Neural cell (in vitro differentiated cells): Measurements from ENCODE around the gene POLR3B. TPM values are rescaled to one million over a fixed set of nuclear protein-coding genes. Genes with fewer than 3 reads are reported as not detected.

ENCODE experiments used
- H2AFZ ChIP-seq: fragments of 200-600, 300-800 bp; sonication (generic), shearing (Covaris generic); 2 replicates; pipeline ENCODE4 v1.6.0; 2014; ENCODE audit warnings: low read depth, mild to moderate bottlenecking, antibody characterized with exemption, low read length, moderate library complexity
- H3F3A ChIP-seq: fragments of 200-600 bp; shearing (Covaris generic); 2 replicates; pipeline ENCODE4 v1.6.1; 2016; ENCODE audit warnings: mild to moderate bottlenecking, moderate library complexity, mixed read lengths, antibody characterized with exemption, low read length; ENCODE audit not compliant: insufficient read depth, poor library complexity, severe bottlenecking
- H3K27ac ChIP-seq: fragments of 200-600, 300-800 bp; sonication (generic), shearing (Covaris generic); 2 replicates; pipeline ENCODE4 v1.5.1; 2014; ENCODE audit warnings: mild to moderate bottlenecking, low read length, moderate library complexity
- H3K27me3 ChIP-seq: fragments of 300-800, 200-600 bp; sonication (generic), shearing (Covaris generic); 2 replicates; pipeline ENCODE4 v1.6.0; 2014; ENCODE audit warnings: mild to moderate bottlenecking, low read depth, low read length, moderate library complexity; ENCODE audit not compliant: insufficient read depth
- H3K36me3 ChIP-seq: fragments of 300-800, 200-600 bp; sonication (generic), shearing (Covaris generic); 2 replicates; pipeline ENCODE4 v1.5.1; 2014; ENCODE audit warnings: mild to moderate bottlenecking, antibody characterized with exemption, low read length, moderate library complexity; ENCODE audit not compliant: insufficient read depth
- H3K4me2 ChIP-seq: fragments of 300-800, 200-600 bp; sonication (generic), shearing (Covaris generic); 2 replicates; pipeline ENCODE4 v1.6.0; 2014; ENCODE audit warnings: mild to moderate bottlenecking, low read length
- H3K4me3 ChIP-seq: fragments of 300-800, 200-600 bp; sonication (generic), shearing (Covaris generic); 2 replicates; pipeline ENCODE4 v1.5.1; 2014; ENCODE audit warnings: mild to moderate bottlenecking, low read length, moderate library complexity
- H3K79me2 ChIP-seq: fragments of 200-600 bp; shearing (Covaris generic); replicated peaks from 2 replicates; pipeline ENCODE4 v1.6.0; 2014; ENCODE audit warnings: mild to moderate bottlenecking, low read length, moderate library complexity; ENCODE audit not compliant: insufficient read depth
- H3K9ac ChIP-seq: fragments of 300-800, 200-600 bp; sonication (generic), shearing (Covaris generic); 2 replicates; pipeline ENCODE4 v1.6.1; 2016; ENCODE audit warnings: mild to moderate bottlenecking, low read length, mixed read lengths
- H3K9me2 ChIP-seq: fragments of 200-600 bp; shearing (Covaris generic); 2 replicates; pipeline ENCODE4 v1.6.1; 2016; ENCODE audit warnings: mild to moderate bottlenecking, low read length, mixed read lengths; ENCODE audit not compliant: insufficient read depth
- H3K9me3 ChIP-seq: fragments of 200-600, 300-800 bp; sonication (generic), shearing (Covaris generic); 2 replicates; pipeline ENCODE4 v1.6.1; 2016; ENCODE audit warnings: mild to moderate bottlenecking, mixed run types, low read length, moderate library complexity, mixed read lengths
- H4K20me1 ChIP-seq: fragments of 200-600 bp; shearing (Covaris generic); 2 replicates; pipeline ENCODE4 v1.6.1; 2016; ENCODE audit warnings: mild to moderate bottlenecking, mixed run types; ENCODE audit not compliant: insufficient read depth
- EP300 ChIP-seq: fragments of 450-650 bp; conservative IDR thresholded peaks from 2 replicates; pipeline ENCODE4 v1.6.1; 2014; ENCODE audit warnings: antibody characterized with exemption, mild to moderate bottlenecking, moderate library complexity; ENCODE audit not compliant: poor library complexity, severe bottlenecking
- EZH2 ChIP-seq: fragments of 200-600, 300-800 bp; shearing (Covaris generic), sonication (generic); IDR thresholded peaks from 2 replicates; pipeline ENCODE4 v1.6.1; 2014; ENCODE audit warnings: antibody characterized with exemption, low read length, borderline replicate concordance, mild to moderate bottlenecking; ENCODE audit not compliant: insufficient read depth, poor library complexity, severe bottlenecking
- MXI1 ChIP-seq: fragments of 450-650 bp; conservative IDR thresholded peaks from 2 replicates; pipeline ENCODE4 v1.6.1; 2014; ENCODE audit warnings: antibody characterized with exemption, mild to moderate bottlenecking; ENCODE audit not compliant: poor library complexity, severe bottlenecking
- POLR2AphosphoS5 ChIP-seq: IDR thresholded peaks from 2 replicates; pipeline ENCODE4 v1.6.1; 2012
- RAD21 ChIP-seq: fragments of 450-650 bp; conservative IDR thresholded peaks from 2 replicates; pipeline ENCODE4 v1.6.1; 2014; ENCODE audit warnings: antibody characterized with exemption, mild to moderate bottlenecking, moderate library complexity
- SMC3 ChIP-seq: fragments of 450-650 bp; conservative IDR thresholded peaks from 2 replicates; pipeline ENCODE4 v1.6.1; 2014; ENCODE audit warnings: antibody characterized with exemption, mild to moderate bottlenecking, moderate library complexity; ENCODE audit not compliant: poor library complexity
- TAF1 ChIP-seq: IDR thresholded peaks from 2 replicates; pipeline ENCODE4 v1.6.1; 2012; ENCODE audit warnings: low read depth
- polyA plus RNA-seq: library from polyadenylated mRNA; depleted of rRNA; stranded (reverse); fragments of >200 nt; gene quantifications from 2 replicates; pipeline ENCODE4 v1.2.3, GENCODE V29; 2014
- TF ChIP-seq, protein P1 (sequence below): fragments of 450-650 bp; IDR thresholded peaks from 2 replicates; pipeline ENCODE4 v1.5.1; 2014; ENCODE audit warnings: antibody characterized with exemption, mild to moderate bottlenecking, moderate library complexity; ENCODE audit not compliant: poor library complexity, severe bottlenecking
- TF ChIP-seq, protein P2 (sequence below): IDR thresholded peaks from 2 replicates; pipeline ENCODE4 v1.6.1; 2012; ENCODE audit warnings: borderline replicate concordance

POLR3B gene
- polyA plus RNA-seq, 1 donor from 2014 or later = 4.3 TPM

DNA sequence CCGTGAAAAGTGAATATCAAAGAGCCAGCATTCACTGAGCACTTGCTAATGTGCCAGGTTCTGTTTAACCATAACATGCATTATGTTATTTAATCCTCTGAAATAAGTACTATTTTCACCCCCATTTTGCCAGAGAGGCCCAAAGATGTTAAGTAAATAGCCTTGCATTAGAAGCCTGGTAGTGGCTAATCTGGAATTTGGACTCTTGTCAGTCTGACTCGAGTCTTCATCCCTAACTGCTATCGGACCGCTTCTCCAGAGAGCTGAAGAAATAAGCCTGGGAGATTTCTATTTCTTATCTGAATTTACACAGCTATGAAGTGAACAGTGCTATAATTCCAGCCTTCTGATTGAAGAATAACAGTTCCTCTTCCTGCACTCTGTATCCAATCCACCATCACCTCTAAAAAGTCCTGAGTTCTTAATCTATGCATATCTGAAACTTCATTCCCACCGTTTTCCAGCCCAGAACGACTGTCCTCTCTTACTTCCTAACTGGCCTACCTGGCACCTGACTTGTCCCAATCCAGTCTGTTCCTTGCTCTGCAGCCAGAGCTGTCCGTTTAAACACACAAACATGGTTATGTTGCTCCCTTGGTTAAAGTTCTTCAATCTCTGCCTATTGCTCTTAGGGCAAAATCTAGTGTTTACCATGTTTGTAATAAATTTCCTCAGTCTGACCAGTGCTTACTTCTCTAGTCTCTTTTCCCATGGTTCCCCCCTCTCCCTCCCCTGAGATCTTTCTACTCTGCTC lies 2.3 kb downstream of the POLR3B start:
- no peak overlapping the region for H2AFZ ChIP-seq
- no peaks in the 10 kb centered on the region for H3K9me3 ChIP-seq
- no peak overlapping the region for H3K4me3 ChIP-seq
- H3F3A ChIP-seq = no peaks in the 10 kb centered on the region
- no peaks in the 10 kb centered on the region for H3K36me3 ChIP-seq
- H3K4me2 ChIP-seq = no peak overlapping the region
- no peaks in the 10 kb centered on the region for H4K20me1 ChIP-seq
- H3K9me2 ChIP-seq = no peaks in the 10 kb centered on the region
- TF ChIP-seq EP300 = no peak
- TF ChIP-seq, protein P1, sequence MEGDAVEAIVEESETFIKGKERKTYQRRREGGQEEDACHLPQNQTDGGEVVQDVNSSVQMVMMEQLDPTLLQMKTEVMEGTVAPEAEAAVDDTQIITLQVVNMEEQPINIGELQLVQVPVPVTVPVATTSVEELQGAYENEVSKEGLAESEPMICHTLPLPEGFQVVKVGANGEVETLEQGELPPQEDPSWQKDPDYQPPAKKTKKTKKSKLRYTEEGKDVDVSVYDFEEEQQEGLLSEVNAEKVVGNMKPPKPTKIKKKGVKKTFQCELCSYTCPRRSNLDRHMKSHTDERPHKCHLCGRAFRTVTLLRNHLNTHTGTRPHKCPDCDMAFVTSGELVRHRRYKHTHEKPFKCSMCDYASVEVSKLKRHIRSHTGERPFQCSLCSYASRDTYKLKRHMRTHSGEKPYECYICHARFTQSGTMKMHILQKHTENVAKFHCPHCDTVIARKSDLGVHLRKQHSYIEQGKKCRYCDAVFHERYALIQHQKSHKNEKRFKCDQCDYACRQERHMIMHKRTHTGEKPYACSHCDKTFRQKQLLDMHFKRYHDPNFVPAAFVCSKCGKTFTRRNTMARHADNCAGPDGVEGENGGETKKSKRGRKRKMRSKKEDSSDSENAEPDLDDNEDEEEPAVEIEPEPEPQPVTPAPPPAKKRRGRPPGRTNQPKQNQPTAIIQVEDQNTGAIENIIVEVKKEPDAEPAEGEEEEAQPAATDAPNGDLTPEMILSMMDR = no peak
- TF ChIP-seq, protein P2, sequence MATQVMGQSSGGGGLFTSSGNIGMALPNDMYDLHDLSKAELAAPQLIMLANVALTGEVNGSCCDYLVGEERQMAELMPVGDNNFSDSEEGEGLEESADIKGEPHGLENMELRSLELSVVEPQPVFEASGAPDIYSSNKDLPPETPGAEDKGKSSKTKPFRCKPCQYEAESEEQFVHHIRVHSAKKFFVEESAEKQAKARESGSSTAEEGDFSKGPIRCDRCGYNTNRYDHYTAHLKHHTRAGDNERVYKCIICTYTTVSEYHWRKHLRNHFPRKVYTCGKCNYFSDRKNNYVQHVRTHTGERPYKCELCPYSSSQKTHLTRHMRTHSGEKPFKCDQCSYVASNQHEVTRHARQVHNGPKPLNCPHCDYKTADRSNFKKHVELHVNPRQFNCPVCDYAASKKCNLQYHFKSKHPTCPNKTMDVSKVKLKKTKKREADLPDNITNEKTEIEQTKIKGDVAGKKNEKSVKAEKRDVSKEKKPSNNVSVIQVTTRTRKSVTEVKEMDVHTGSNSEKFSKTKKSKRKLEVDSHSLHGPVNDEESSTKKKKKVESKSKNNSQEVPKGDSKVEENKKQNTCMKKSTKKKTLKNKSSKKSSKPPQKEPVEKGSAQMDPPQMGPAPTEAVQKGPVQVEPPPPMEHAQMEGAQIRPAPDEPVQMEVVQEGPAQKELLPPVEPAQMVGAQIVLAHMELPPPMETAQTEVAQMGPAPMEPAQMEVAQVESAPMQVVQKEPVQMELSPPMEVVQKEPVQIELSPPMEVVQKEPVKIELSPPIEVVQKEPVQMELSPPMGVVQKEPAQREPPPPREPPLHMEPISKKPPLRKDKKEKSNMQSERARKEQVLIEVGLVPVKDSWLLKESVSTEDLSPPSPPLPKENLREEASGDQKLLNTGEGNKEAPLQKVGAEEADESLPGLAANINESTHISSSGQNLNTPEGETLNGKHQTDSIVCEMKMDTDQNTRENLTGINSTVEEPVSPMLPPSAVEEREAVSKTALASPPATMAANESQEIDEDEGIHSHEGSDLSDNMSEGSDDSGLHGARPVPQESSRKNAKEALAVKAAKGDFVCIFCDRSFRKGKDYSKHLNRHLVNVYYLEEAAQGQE = no peak
- no peak for TF ChIP-seq MXI1
- TF ChIP-seq TAF1 = no peak
- TF ChIP-seq SMC3 = no peak
- TF ChIP-seq POLR2AphosphoS5 = no peak
- TF ChIP-seq RAD21 = no peak
- no peak for TF ChIP-seq EZH2
- no peak overlapping the region for H3K27ac ChIP-seq
- no peaks in the 10 kb centered on the region for H3K27me3 ChIP-seq
- H3K79me2 ChIP-seq = no peaks in the 10 kb centered on the region
- H3K9ac ChIP-seq = no peak overlapping the region

DNA sequence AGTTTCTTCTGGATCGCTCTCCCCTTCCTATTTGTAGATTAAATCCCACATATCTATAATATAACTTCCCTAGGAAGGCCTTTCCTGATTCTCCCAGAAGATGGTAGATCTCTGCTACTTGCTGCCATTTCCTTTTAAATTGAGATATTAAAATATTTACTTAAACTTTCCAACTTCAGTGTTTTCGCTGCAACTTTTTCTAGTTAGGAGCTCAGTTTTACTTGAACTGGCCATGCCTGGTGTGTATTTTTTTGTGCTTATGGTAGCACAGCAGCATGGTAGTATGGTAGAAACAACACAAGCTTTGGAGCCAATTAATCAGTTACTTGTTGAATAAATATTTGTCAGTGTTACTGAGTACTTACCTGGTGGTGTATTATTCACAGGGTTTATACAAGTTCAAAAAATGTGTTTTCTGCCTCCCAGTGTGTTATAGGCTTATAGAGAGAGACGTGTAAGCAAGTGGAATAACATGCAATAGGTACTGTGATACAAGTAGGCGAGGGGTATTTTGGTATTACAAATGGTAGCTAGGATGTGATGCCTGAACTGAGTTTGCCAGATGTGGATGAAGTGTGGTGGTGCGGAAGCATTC lies 2.9 kb downstream of the POLR3B start:
- TF ChIP-seq SMC3 (no peak), POLR2AphosphoS5 (no peak)
- Histone ChIP-seq H4K20me1 (no peaks in the 10 kb centered on the region), H3K9me3 (no peaks in the 10 kb centered on the region), H3K79me2 (no peaks in the 10 kb centered on the region), H3K4me2 (no peak overlapping the region), H3K27me3 (no peaks in the 10 kb centered on the region), H3K9ac (no peak overlapping the region), H3K27ac (no peak overlapping the region), H3K4me3 (no peak overlapping the region), H2AFZ (no peak overlapping the region), H3F3A (no peaks in the 10 kb centered on the region), H3K36me3 (no peaks in the 10 kb centered on the region), H3K9me2 (no peaks in the 10 kb centered on the region)
